ENCODE results near the gene MEMO1.
"Not testable (repeated sequence)": the region's sequence is repeated elsewhere in the genome, so short reads cannot be mapped to it uniquely, and the experiment has no call there.

Gene MEMO1

DNA sequence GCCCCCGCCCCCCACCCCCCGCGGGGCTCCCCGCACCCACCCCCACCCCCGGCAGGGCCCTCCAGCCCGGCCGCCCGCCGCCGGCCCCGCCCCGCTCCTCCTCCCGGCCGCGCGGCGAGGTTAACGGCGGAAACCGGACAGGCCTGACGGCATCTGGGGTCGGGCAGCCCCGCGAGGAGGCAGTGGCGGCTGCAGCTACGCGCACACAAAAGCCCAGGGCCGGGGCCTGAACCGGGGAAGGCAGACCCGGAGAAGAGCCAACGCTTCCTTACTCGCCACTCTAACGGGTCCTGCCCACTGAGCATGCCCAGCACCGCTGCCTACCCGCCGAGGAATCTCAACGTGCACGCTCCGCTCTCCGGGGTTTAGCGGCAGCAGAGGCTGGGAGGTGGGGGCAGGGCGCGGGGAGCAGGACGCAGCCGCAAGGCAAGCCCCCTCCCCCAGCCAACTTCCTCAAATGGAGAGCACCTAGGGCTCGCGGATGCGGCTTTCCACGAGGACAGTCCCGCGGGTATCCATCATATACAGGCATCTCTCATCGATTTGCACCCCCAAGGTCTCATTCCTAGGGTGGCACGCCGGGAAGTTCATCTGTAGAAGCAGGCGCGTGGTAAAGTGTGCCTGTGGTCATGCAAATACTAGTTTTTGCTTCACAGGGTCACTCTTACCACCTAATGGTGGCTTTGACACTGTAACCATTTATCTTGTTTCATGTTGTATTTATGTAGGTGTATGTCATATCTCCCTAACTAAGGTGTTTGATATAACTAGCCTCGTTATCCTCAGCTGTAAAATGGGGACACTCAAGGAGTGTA, at the start of gene MEMO1:
TSS of gene MEMO1 (minus strand) at position 339 of the 815 bp plus-strand sequence. CDS start 761 bp downstream, outside the sequence.
- peak; percentile 96 to 97 for DNase-seq

DNA sequence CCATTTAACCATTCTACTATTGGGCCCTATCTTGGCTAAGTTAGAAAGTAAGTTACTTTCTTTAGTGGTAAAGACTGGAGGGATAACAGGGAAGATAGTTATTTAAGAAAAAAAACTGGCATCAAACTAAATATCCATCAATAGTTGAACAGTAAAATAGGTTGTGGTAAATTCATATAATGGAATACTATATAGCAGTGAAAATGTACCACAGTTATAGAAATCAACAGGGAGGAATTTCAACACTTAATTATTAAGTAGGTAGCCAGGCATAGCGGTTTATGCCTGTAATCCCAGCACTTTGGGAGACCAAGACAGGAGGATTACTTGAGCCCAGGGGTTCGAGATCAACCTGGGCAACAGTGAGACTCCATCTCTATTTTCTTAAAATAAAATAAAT, 49.5 kb upstream of the MEMO1 start:
- no peak for DNase-seq

GRCh38 chr2:32058130-32058529, 47.3 kb upstream of the MEMO1 start:
- DNase-seq = no peak

DNA sequence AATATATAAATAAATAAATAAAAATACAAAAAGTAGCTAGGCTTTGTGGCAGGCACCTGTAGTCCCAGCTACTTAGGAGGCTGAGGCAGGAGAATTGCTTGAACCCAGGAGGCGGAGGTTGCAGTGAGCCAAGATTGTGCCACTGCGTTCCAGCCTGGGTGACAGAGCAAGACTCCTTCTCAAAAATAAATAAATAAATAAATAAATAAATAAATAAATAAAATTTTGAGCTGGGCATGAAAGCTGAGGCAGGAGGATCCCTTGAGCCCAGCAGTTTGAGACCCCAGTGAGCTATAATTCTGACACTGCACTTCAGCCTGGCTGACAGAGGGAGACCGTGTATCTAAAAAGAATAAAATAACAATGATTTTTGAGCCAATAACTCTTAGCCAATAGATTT, 43.8 kb upstream of the MEMO1 start:
- not testable (repeated sequence) for DNase-seq

- no peak for DNase-seq
Measured at GRCh38 chr2:32051836-32052439, 41.1 kb upstream of the MEMO1 start.

DNA sequence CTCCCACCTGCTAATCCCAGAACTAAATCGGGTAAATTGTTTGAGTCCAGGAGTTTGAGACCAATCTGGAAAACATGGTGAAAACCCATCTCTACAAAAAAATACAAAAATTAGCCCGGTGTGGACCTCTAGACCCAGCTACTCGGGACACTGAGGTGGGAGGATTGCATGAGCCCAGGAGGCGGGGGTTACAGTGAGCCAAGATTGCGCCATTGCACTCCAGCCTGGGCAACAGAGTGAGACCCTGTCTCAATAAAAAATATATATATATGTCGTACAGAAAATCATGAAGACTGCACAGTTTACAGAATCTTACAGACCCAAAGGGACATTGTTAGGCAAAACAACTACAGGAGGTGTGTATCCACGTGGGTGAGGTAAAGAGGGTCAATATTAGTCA, 32.8 kb upstream of the MEMO1 start:
- DNase-seq = no peak

DNA sequence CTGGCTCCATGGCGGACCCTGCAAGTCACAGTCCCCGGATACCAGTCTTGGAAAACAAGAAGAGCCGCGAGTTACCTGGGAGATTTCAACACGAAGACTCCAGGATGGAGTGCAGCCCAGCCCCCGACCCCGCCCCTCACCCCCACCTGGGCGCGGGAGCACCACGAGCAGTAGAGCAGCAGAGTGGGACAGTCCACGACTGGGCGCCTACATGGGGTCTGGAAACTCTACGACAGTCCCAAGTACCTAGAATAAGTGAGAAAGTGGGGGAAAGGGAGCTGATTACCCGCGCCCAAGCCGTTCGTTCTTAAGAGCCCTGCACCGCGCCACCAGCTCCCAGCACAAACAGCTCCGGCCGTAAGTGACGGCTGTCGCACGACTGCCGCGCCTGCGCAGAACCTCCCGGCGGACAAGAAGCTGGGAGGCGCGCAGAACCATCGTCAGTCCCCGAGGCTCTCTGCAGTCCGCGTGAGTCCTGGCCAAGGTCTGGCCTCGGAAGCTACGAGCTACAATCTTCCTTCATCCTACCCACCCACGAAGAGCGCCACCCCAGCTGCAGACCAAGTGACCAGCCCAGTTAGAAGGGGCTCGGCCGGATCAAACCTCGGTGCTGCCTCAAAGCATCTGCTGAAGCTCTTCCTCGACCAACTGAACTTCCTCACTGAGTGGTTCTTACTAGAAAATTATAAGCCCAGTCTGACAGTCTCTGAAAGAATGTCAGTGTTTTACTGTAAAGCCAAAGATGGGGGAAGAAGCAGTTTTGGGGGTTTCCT, 28.8 kb upstream of the MEMO1 start, which contains the start of gene DPY30:
TSS of gene DPY30 (minus strand) at position 359 of the 773 bp plus-strand sequence. CDS start at position 10, 349 bp downstream.
- DNase-seq = peak; percentile 90 to 92

- DNase-seq = not testable (repeated sequence)
Measured at GRCh38 chr2:32034198-32034887, 23.5 kb upstream of the MEMO1 start.

DNA sequence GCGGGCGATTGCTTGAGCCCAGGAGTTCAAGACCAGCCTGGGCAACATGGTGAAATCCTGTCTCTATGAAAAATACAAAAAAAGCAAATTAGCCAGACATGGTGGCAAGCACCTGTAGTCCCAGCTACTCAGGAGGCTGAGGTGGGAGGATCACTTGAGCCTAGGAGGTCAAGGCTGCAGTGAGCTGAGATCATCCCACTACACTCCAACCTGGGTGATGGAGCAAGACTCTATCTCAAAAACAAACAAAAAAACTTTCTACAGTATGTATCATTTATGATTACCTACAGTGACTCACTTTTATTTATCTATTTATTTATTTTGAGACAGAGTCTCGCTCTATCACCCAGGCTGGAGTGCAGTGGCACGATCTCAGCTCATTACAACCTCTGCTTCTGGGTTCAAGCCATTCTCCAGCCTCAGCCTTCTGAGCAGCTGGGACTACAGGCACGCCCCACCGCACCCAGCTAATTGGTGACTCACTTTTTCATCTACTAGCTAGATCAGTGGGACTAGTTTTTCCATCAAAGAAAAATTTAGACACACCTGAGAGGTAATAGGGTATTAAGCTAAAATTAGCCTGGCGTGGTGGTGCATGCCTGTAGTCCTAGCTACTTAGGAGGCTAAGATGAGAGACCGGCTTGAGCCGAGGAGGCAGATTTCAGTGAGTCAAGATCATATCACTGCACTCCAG, 8.1 kb upstream of the MEMO1 start:
- not testable (repeated sequence) for DNase-seq

- no peak for DNase-seq
Measured at GRCh38 chr2:32012872-32013271, 2.1 kb upstream of the MEMO1 start.

DNA sequence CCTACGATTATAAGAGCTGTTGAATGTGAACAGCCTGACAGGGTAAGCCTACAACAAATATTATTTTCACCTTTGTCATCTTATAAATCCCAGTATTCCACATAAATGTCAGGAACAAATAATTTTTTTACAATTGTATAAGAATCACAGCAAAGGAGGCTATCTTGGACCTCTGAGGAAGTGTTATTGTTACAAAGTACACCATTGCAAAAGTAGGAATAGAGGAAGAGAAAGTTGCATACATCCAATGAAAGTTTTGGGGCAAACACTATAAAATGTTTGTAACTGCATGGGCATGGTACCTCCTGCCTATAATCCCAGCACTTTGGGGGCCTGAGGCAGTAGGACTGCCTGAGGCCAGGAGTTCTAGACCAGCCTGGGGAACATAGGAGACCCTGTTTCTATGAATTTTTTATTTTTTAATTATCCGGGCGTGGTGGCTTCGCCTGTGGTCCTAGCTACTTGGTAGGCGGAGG, 715 bp upstream of the MEMO1 start:
- peak in 1 of 2 experiments; percentile 34 for DNase-seq

- DNase-seq = not testable (repeated sequence)
Measured at GRCh38 chr2:32010280-32010669, 533 bp downstream of the MEMO1 start.

- DNase-seq = peak in 1 of 2 experiments; percentile 48
Measured at GRCh38 chr2:32009516-32010256, 1.1 kb downstream of the MEMO1 start.

DNA sequence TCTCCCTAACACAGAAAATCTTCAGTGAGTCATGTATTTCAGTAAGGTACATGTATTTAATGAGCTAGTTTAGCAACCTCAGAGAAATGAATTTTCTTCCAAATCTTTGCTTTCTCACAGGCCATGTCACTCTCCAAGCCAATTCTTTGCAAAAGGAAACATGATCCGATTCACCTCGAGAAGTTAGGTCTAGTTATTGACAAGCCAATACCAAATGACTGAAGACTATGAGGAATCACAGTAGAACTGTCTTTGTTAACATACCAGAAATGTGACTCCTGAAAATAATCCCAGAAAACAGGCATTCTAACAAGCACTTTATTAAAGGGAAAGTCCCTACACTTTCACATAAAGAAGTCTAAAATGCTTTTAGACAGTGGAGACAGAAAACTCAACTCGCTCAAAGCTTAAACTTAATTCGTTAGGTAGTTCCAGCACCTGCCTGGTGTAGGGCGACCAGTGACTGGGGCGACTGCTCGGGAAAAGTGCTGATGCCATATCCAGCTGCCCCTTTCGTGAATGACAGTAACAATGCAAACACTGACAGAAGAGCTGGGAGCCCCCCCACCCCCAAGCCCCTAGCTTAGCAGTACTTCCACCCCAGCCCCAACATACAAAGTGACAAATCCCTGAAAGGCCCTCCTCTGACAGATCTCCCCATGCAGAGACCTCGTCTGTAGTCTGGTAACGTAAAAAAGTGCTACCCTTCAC, 1.8 kb downstream of the MEMO1 start:
- DNase-seq = peak; percentile 37 to 48

DNA sequence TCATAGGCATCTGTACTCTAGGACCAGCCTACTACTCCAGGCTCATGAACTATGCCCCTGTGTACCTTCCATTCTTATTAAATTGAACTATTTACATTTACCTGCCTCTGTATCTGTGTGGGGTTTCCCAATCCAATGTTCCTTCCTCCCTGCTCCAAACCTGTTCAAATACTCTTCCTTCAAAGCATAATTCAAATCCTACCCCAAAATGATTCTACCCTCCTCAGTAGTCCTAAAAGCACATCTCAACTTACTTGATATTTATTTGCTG, 3.8 kb downstream of the MEMO1 start:
- DNase-seq = no peak

GRCh38 chr2:32005371-32005976, 5.3 kb downstream of the MEMO1 start:
- DNase-seq = no peak

DNA sequence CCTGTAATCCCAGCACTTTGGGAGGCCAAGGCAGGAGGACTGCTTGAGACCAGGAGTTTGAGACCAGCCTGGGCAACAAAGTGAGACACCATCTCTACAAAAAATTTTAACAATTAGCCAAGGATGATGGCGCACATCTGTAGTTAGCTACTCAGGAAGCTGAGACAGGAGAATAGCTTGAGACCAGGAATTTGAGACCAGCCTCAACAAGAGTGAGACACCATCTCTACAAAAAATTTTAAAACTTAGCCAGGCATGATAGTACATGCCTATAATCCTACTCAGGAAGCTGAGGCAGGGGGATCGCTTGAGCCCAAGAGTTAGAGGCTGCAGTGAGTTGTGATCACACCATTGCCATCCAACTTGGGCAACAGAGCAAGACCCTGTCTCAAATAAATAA, 7.0 kb downstream of the MEMO1 start:
- DNase-seq = no peak

- no peak for DNase-seq
Measured at GRCh38 chr2:32002406-32002805, 8.4 kb downstream of the MEMO1 start.

- no peak for DNase-seq
Measured at GRCh38 chr2:31999438-31999837, 11.4 kb downstream of the MEMO1 start.

GRCh38 chr2:31998731-31999383, 12.0 kb downstream of the MEMO1 start:
- DNase-seq = peak; percentile 58 to 64
